ENCODE results near the gene TBXAS1.
"Not testable (repeated sequence)": the region's sequence is repeated elsewhere in the genome, so short reads cannot be mapped to it uniquely, and the experiment has no call there.

The TBXAS1 gene

DNA sequence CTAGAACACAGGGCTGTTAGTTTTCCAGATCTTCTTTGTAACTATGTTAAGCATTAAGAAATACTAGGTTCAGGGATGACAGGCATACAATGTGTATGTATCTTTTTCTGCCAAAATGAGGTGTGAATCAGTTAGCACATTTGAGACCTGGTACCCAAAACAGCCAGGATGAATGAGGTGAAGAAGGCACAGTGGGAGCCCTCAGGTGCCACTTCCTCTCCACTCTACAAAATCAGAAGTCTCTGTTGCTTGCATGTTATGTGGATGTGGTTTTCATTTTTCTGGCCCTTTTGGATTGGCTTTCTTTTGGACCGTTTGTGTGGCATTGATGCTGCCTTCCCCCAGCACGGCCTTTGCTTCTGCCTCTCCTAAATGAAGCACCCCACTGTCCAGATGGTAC lies 15.4 kb upstream of the TBXAS1 start:
- H3K9me3 Mint-ChIP-seq, result peaks cover 2% of the 10 kb centered on the region
- no peak overlapping the region for H3K4me3 Mint-ChIP-seq
- no peaks in the 10 kb centered on the region for H3K27me3 Mint-ChIP-seq
- H3K4me1 Mint-ChIP-seq (ENCODE audit: low read depth), result peaks cover 12% of the 10 kb centered on the region
- no peaks in the 10 kb centered on the region for H3K36me3 Mint-ChIP-seq (ENCODE audit: low read depth)
- DNase-seq, result no peak
- H3K27ac Mint-ChIP-seq, result no peak overlapping the region

DNA sequence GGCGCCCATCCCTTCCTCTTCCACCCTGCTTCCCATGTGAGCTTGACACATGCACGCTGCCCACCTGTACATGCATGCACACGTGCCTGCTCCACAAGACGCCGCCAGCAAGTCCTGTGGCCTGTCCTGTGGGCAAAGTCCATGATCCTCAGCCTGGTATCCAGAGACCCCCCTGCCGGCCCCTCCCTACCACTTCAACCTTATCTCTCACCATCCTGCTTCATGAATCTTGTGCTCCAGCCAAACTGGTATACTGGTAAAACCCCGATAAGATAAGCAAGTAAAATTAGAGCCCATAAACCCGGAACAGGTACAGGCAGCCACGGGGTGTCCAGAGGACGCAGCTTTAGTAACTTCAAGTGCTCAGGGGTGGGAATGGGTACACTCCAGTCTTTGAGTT lies 11.8 kb upstream of the TBXAS1 start:
- Mint-ChIP-seq H3K36me3 (ENCODE audit: low read depth) (no peaks in the 10 kb centered on the region), H3K27me3 (no peaks in the 10 kb centered on the region), H3K9me3 (peaks cover 2% of the 10 kb centered on the region), H3K27ac (no peak overlapping the region), H3K4me3 (no peak overlapping the region), H3K4me1 (ENCODE audit: low read depth) (peaks cover 5% of the 10 kb centered on the region)
- no peak for DNase-seq

DNA sequence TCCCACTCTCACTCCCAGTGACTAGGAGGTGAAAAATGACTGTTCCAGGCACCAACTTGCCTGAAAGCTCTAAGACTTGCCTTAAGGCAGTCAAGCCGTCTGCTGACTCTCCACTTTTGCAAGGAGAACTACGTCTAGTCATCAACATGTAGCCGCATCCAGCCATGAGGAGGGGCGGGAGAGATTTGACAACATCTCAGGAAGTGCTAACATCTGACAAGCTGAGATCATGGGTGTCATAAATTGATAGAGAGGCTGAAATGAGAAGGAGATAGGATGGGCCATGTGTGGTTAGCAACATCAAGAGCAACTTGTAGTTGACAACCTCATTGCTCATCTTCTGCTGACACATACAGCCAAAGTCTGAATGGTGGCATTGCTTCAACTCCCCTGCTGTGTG lies 9.0 kb upstream of the TBXAS1 start:
- H3K36me3 Mint-ChIP-seq (ENCODE audit: low read depth), result no peaks in the 10 kb centered on the region
- no peak for DNase-seq
- H3K27me3 Mint-ChIP-seq, result no peaks in the 10 kb centered on the region
- H3K4me1 Mint-ChIP-seq (ENCODE audit: low read depth), result no peaks in the 10 kb centered on the region
- H3K27ac Mint-ChIP-seq, result no peak overlapping the region
- no peak overlapping the region for H3K4me3 Mint-ChIP-seq
- peaks cover 2% of the 10 kb centered on the region for H3K9me3 Mint-ChIP-seq

DNA sequence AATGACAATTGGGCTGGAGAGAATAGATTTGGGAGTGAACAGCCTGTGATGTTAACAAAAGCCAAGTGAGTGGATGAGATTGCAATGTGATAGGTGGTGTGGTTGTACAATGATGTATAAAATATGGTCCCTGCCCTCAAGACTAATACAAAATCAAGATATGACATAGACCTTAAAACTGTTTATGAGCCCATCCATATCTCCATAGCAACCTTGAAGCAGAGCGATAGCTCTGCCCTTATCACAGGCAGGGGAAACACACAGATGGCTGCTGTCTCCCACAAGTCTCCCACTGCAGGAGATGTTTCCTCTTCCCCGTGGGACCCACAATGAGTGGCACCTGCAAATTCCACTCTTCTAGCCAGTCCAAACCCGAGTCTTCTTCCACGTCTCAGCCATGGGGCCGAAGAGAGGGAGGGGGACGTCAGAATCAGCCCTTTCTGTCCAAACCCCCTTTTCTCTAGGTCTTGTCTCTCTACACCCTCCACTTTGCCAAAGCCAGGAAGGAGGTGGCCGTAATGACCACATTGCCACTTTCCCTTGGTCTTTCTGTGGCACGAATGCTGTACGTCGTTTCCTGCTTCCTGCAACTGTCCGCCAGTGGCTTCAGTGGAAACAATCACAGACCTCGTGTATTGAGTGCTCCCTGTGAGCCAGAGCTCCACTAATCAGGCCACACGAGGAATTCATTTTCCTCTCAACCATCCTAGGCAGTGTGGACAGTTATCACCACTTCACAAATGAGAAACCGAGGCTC lies 7.5 kb upstream of the TBXAS1 start:
- no peak for DNase-seq
- H3K27me3 Mint-ChIP-seq, result peaks cover 3% of the 10 kb centered on the region
- no peaks in the 10 kb centered on the region for H3K9me3 Mint-ChIP-seq
- no peaks in the 10 kb centered on the region for H3K4me1 Mint-ChIP-seq (ENCODE audit: low read depth)
- no peak overlapping the region for H3K4me3 Mint-ChIP-seq
- no peaks in the 10 kb centered on the region for H3K36me3 Mint-ChIP-seq (ENCODE audit: low read depth)
- H3K27ac Mint-ChIP-seq, result no peak overlapping the region

DNA sequence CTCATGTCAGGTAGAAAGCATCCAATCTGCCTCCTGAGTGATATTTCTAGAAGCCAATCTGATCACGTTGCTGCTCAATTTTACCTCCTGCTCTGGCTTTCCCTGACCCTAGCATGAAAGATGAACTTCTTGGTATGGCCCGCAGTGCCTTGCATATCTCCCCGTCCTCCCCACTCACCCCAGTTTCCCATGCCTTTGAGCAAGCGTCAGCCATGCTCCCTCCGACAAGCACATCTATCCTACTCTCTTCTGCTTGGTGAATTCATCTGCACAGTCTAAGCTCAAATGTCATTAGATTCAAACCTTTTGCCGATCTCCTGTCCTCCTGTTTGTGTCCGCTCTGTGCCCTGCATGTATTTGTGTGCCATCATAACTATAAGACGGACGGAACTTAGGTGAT lies 6.2 kb upstream of the TBXAS1 start:
- Mint-ChIP-seq H3K27me3 (peaks cover 3% of the 10 kb centered on the region), H3K36me3 (ENCODE audit: low read depth) (no peaks in the 10 kb centered on the region), H3K27ac (no peak overlapping the region), H3K4me3 (no peak overlapping the region), H3K4me1 (ENCODE audit: low read depth) (no peaks in the 10 kb centered on the region), H3K9me3 (no peaks in the 10 kb centered on the region)
- DNase-seq, result no peak

DNA sequence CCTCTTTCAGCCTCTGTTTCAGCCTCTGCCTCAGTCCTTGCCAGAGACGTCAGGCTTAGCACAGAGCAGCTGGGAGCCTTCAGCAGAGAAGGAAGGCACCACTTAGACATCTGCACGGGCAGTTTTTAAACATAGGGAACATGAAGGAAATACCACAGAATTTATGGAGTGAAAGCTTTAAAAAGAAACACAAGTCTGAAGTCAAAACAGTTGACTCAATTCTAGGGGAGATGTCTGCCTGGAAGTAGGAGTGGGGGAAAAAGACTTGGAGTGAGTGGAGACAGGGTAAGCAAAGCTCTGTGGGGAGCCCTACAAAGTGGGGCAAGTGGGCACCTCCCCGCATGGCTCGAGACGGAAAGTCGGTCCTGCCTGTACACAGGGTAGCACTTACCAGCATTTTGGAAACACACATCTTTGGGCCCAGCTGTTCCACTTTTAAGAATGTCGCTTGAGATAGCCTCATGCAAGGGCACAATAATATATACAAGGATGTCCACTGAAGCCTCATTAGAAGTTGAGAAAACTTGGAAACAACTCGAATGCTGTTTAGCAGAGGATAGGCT lies 5.0 kb upstream of the TBXAS1 start:
- Mint-ChIP-seq H3K36me3 (ENCODE audit: low read depth) (no peaks in the 10 kb centered on the region), H3K27ac (no peak overlapping the region), H3K4me3 (no peak overlapping the region), H3K9me3 (no peaks in the 10 kb centered on the region), H3K27me3 (peaks cover 3% of the 10 kb centered on the region), H3K4me1 (ENCODE audit: low read depth) (peaks cover 6% of the 10 kb centered on the region)
- no peak for DNase-seq

DNA sequence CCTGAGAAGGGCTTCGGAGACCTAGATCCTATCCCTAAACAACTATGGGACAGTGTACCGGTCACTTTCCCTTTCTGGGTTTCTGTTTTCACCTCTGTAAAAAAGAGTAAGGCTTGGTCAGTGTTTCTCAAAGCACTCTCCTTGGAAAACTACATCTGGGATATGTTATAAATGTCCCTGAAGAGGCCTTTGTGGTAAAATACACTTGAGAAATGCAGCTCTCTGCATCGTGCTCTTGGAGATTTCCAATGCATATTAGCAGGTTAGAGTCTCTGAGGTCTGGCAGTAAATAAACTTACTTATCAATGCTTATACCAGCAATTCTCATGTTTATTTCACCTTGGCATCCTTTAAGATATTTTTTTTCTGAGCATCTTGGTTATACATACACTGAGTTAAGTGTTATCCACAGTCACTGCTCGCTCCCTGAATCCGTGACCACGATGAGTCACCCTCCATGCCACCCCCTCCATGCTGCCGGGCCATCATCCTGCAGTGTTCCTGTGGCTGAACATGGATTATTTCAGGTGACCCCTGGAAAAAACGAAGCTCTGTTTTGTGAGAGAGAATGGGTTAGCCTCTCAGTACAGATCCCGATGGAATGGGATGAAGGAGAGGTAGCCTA lies 3.3 kb upstream of the TBXAS1 start:
- peaks cover 21% of the 10 kb centered on the region for H3K4me1 Mint-ChIP-seq (ENCODE audit: low read depth)
- peaks cover 3% of the 10 kb centered on the region for H3K27me3 Mint-ChIP-seq
- no peaks in the 10 kb centered on the region for H3K36me3 Mint-ChIP-seq (ENCODE audit: low read depth)
- H3K9me3 Mint-ChIP-seq, result no peaks in the 10 kb centered on the region
- no peak overlapping the region for H3K4me3 Mint-ChIP-seq
- H3K27ac Mint-ChIP-seq, result no peak overlapping the region
- DNase-seq, result no peak

DNA sequence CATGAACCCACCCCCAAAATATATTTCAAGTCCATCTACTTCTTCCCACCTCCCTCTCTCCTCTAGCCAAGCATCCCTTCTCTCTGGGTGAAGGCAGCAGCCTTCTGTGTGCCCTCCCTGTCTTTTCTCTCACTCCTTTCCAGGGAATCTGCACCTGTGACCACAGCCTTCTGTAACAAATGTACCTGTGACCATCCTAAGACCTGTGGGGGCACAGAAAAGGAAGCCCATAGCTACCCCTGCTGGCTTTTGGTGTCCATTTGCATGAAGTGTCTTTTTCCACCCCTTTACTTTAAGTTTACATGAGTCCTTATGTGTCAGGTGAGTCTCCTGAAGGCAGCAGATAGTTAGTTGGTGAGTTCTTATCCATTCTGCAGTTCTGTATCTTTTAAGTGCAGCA lies 2.0 kb upstream of the TBXAS1 start:
- no peak for DNase-seq
- H3K27ac Mint-ChIP-seq, result no peak overlapping the region
- H3K27me3 Mint-ChIP-seq, result peaks cover 3% of the 10 kb centered on the region
- no peak overlapping the region for H3K4me3 Mint-ChIP-seq
- H3K4me1 Mint-ChIP-seq (ENCODE audit: low read depth), result peaks cover 28% of the 10 kb centered on the region
- H3K36me3 Mint-ChIP-seq (ENCODE audit: low read depth), result peaks cover 2% of the 10 kb centered on the region
- H3K9me3 Mint-ChIP-seq, result no peaks in the 10 kb centered on the region

DNA sequence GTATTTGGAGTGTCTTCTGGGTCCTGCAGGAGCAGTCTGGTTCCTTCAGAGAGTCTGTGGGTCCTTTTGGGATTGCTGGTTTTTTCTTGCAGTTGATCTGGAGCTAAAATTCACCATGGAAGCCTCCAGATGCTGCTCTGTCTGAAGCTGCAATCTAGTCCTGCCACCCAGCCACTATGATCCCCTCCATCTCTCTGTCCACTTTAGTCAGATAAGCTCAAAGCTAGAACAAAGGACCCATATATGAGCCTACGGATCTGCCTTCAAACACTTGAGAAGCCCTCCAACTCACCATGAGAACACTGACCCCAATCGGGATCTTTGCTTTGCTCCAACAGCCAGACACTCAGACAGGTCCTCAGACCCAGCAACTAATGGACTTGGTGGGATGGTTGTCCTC lies 618 bp upstream of the TBXAS1 start:
- H3K27me3 Mint-ChIP-seq, result peaks cover 3% of the 10 kb centered on the region
- peaks cover 2% of the 10 kb centered on the region for H3K9me3 Mint-ChIP-seq
- DNase-seq, result no peak
- H3K4me3 Mint-ChIP-seq, result no peak overlapping the region
- H3K4me1 Mint-ChIP-seq (ENCODE audit: low read depth), result peaks cover 28% of the 10 kb centered on the region
- H3K27ac Mint-ChIP-seq, result peak overlapping the region; percentile 86
- peaks cover 2% of the 10 kb centered on the region for H3K36me3 Mint-ChIP-seq (ENCODE audit: low read depth)

DNA sequence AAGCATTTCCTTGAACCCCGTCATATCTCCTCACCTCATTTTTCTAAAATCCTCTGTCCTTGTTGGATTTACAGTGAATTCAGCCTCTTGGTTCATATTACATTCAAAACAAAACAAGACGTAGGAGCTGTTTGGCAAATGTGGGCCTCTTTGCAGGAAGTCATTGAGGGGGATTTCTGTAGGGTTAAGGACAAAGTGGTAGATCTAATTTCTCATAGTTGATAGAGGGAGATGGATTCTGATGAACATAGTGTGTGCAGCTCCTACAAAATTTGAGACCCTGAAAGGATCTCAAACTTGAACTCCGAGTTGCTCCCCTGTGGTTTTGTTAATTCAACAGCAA lies 682 bp downstream of the TBXAS1 start:
- Mint-ChIP-seq H3K4me3 (peak overlapping the region; percentile 70), H3K27ac (peak overlapping the region; percentile 86), H3K27me3 (peaks cover 3% of the 10 kb centered on the region), H3K9me3 (peaks cover 10% of the 10 kb centered on the region), H3K4me1 (ENCODE audit: low read depth) (peaks cover 28% of the 10 kb centered on the region), H3K36me3 (ENCODE audit: low read depth) (peaks cover 2% of the 10 kb centered on the region)
- DNase-seq, result no peak

DNA sequence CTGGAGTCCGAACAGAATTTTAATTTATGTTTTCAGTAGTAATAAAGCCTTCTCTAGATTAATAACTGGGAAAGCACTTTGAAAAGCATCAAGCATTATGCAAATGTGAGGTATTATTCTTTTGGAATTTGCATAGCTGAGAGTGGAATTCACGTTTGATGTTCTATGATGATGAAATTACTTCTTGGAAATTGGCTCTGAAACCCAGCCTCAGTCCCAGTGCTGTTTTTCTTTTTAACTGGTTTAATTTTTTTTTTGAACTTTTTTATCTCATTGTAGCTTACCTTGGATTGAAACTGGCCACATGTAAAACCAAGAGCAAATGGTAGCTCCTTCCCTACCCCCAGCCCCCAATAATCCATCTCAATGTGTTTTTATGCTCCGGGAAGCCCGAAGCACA lies 1.2 kb downstream of the TBXAS1 start:
- H3K4me3 Mint-ChIP-seq, result peak overlapping the region; percentile 70
- DNase-seq, result no peak
- peaks cover 28% of the 10 kb centered on the region for H3K4me1 Mint-ChIP-seq (ENCODE audit: low read depth)
- peak overlapping the region; percentile 86 for H3K27ac Mint-ChIP-seq
- peaks cover 2% of the 10 kb centered on the region for H3K36me3 Mint-ChIP-seq (ENCODE audit: low read depth)
- peaks cover 3% of the 10 kb centered on the region for H3K27me3 Mint-ChIP-seq
- peaks cover 11% of the 10 kb centered on the region for H3K9me3 Mint-ChIP-seq

DNA sequence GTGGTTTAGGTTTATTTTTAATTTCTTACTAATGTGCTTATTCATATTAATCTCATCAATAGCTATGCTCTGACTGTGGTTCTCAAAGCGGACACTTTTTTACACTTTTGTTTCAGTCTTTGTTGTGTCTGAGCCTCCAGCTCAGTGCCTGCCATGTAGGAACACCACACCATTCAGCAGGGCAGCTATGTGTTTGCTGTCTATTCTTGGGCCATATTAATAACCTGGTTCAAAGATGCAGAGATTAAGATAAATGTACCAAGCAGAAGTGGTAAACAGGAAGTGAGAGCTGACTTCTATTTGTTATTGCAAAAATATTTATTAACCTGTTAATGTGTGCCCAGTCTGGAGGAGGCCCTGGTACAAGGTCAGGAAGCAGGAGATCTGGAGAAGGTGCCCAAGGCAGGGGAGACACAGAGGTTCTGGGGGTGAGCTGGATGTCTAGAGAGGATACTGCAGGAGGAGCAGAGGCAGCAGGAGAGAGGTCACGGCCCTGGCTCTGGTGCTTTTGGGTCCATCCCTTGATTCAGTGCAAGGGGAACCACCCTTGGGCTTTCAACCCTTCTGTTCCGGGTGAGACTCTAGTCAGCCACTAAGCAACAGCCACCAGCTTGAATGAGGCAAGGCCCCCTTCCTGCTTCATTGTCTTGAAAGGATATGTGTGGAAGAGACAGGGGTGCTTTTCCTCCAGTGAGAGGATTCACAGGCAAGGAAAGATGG lies 1.9 kb downstream of the TBXAS1 start:
- peaks cover 2% of the 10 kb centered on the region for H3K36me3 Mint-ChIP-seq (ENCODE audit: low read depth)
- peaks cover 28% of the 10 kb centered on the region for H3K4me1 Mint-ChIP-seq (ENCODE audit: low read depth)
- H3K9me3 Mint-ChIP-seq, result peaks cover 15% of the 10 kb centered on the region
- peak overlapping the region; percentile 69 for H3K27ac Mint-ChIP-seq
- no peak for DNase-seq
- H3K27me3 Mint-ChIP-seq, result peaks cover 3% of the 10 kb centered on the region
- H3K4me3 Mint-ChIP-seq, result peak overlapping the region; percentile 70

DNA sequence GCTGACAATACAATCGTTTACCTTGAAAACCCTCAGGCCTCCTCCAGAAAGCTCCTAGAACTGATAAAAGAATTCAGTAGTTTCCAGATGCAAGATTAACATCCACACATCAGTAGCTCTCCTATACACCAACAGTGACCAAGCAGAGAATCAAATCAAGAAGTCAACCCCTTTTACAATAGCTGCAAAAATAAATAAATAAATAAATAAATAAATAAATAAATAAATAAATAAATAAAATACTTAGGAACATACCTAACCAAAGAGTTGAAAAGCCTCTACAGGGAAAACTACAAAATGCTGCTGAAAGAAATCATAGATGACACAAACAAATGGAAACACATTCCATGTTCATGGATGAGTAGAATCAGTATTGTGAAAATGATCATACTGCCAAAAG lies 6.8 kb downstream of the TBXAS1 start:
- H3K27ac Mint-ChIP-seq; H3K4me3 Mint-ChIP-seq; H3K36me3 Mint-ChIP-seq (ENCODE audit: low read depth); H3K27me3 Mint-ChIP-seq; H3K4me1 Mint-ChIP-seq (ENCODE audit: low read depth); DNase-seq: not testable (repeated sequence)
- H3K9me3 Mint-ChIP-seq, result peaks cover 24% of the 10 kb centered on the region

DNA sequence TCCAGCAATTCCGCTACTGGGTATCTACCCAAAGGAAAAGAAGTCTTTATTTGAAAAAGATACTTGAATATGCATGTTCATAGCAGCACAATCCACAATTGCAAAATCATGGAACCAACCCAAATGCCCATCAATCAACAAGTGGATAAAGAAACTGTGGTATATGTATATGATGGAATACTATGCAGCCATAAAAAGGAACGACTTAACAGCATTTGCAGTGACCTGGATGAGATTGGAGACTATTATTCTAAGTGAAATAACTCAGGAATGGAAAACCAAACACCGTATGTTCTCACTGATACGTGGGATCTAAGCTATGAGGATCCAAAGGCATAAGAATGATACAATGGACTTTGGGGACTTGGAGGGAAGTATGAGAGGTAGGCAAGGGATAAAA lies 8.2 kb downstream of the TBXAS1 start:
- H3K4me1 Mint-ChIP-seq (ENCODE audit: low read depth); H3K27me3 Mint-ChIP-seq; DNase-seq; H3K36me3 Mint-ChIP-seq (ENCODE audit: low read depth); H3K27ac Mint-ChIP-seq; H3K4me3 Mint-ChIP-seq: not testable (repeated sequence)
- peaks cover 24% of the 10 kb centered on the region for H3K9me3 Mint-ChIP-seq

DNA sequence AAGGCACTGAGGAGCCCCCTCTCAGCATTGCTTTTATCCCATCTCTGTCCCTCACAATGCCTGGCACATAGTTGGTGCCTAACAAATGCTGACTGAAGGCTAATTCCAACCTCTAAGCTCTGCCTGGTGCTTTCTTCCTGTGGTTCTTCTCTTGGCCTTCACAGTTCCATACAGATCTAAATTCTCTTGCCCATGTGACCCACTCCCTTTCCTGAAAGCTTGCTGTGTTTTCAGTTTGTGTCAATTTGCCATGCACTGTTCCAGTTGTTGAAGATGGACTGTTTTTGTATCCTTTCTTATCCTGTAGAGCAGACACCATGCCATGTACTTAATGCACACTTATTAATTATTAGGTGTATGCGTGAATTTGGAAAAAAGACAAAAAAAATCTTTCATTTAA lies 9.2 kb downstream of the TBXAS1 start:
- Mint-ChIP-seq H3K4me1 (ENCODE audit: low read depth) (peaks cover 9% of the 10 kb centered on the region), H3K9me3 (peaks cover 22% of the 10 kb centered on the region), H3K27ac (no peak overlapping the region), H3K4me3 (no peak overlapping the region), H3K36me3 (ENCODE audit: low read depth) (no peaks in the 10 kb centered on the region), H3K27me3 (no peaks in the 10 kb centered on the region)
- DNase-seq, result no peak
